Transverse colon (tissue), 3 donors: ENCODE data around the gene SH3RF3.

Experiments
- POLR2A ChIP-seq: fragments of 450-650 bp; IDR thresholded peaks from one replicate; pipeline ENCODE4 v1.6.1; 2016; ENCODE audit warnings: antibody characterized with exemption, mild to moderate bottlenecking, moderate library complexity
- TF ChIP-seq, protein P1 (sequence below), 5 experiments: fragments of 200-600 bp in 3 of 5; fragments of 450-650 bp in 2 of 5; sonication (generic) in 3 of 5; IDR thresholded peaks; 1 replicate in 2 of 5; 2 replicates in 3 of 5; pipeline ENCODE4 v1.5.1; 2016 to 2017; ENCODE audit warnings: antibody characterized with exemption in 5 of 5, inconsistent platforms in 3 of 5, mild to moderate bottlenecking in 2 of 5, moderate library complexity in 1 of 5

DNA sequence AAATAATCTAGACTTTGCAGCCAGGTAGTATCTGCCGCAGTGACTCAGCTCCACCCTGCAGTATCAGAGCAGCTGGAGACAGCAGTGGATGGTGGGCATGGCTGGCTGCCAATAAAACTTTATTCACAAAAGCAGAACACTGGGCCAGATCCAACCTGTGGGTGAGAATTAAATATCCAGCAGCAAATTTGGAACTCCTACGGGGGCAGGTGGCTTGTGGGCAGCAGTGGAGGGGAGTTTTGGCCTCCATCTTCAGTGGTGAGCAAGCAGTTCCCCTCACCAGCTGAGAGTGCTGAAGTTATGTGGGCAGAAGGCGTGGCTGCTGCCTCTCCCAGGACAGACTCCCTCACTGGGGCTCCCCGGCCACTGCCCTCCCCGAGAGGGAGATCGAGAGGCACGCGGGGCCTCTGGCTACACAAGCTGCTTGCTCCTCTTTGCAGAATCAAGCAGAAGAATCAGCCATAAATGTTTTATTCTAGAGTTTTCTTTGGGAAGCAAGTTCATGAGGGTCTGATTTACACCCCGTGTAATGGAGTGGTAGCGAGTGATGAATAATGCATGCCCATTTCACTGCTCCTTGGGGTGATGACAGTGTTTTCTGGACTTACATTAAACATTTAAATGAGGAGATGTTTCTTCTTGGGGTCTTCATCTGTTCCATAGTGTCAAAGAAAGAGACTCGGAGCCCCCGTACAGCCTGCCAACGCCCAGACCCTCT, 280.5 kb downstream of the SH3RF3 start:
- TF ChIP-seq, protein P1, sequence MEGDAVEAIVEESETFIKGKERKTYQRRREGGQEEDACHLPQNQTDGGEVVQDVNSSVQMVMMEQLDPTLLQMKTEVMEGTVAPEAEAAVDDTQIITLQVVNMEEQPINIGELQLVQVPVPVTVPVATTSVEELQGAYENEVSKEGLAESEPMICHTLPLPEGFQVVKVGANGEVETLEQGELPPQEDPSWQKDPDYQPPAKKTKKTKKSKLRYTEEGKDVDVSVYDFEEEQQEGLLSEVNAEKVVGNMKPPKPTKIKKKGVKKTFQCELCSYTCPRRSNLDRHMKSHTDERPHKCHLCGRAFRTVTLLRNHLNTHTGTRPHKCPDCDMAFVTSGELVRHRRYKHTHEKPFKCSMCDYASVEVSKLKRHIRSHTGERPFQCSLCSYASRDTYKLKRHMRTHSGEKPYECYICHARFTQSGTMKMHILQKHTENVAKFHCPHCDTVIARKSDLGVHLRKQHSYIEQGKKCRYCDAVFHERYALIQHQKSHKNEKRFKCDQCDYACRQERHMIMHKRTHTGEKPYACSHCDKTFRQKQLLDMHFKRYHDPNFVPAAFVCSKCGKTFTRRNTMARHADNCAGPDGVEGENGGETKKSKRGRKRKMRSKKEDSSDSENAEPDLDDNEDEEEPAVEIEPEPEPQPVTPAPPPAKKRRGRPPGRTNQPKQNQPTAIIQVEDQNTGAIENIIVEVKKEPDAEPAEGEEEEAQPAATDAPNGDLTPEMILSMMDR (IDR thresholded peaks at IDR 0.05), result no peak
- no peak for TF ChIP-seq POLR2A
